ENCODE measurements around the gene ALDH3B1.
A peak's percentile ranks its signal among the peaks of the same experiment; 100 is the strongest.

The ALDH3B1 gene

GRCh38 chr11:68038226-68038717, 28.1 kb downstream of the ALDH3B1 start:
- no peak overlapping the region for H3K4me3 ChIP-seq (ENCODE audit: low read depth, low read length)
- H3K9me3 ChIP-seq (ENCODE audit: control insufficient read depth, insufficient read depth, low read depth, low read length): no peaks in the 10 kb centered on the region
- TF ChIP-seq ZNF335 (tag by site-specific recombination; conservative IDR thresholded peaks at IDR 0.05) (peak; percentile 26; the same call in 1 of the 2 replicates), PATZ1 (tag by site-specific recombination; IDR thresholded peaks at IDR 0.05) (no peak), ZNF629 (tag by site-specific recombination; IDR thresholded peaks at IDR 0.05) (no peak), ZNF121 (tag by site-specific recombination; IDR thresholded peaks at IDR 0.05) (no peak), GLIS1 (tag by site-specific recombination; IDR thresholded peaks at IDR 0.05) (0 out of 2 replicates have a peak, but pooled peaks have one; percentile 5), ZIC2 (tag by site-specific recombination; IDR thresholded peaks at IDR 0.05) (peak; percentile 34; the same call in 1 of the 2 replicates)
- H3K27ac ChIP-seq (ENCODE audit: extremely low read depth, low read depth, low read length): no peak overlapping the region
- peaks cover 0 to 27% of the 10 kb centered on the region in 2 experiments; a peak in 2 of 3 replicates for H3K36me3 ChIP-seq (ENCODE audit: control insufficient read depth in 2 of 2, insufficient read depth in 1 of 2, low read length in 2 of 2)
- POLR2A ChIA-PET: interaction anchor here (0.9 to 1.0 kb wide), 2 partner anchors 10 to 82 kb away, joined by 3 to 6 read pairs; no protein-coding TSS in a partner anchor
- CTCF ChIA-PET: no interaction called here
- H3K4me1 ChIP-seq (ENCODE audit: control insufficient read depth, insufficient read depth, low read length): no peaks in the 10 kb centered on the region

- Histone ChIP-seq H3K4me1 (ENCODE audit: control insufficient read depth, insufficient read depth, low read length) (no peaks in the 10 kb centered on the region), H3K36me3 (ENCODE audit: control insufficient read depth in 2 of 2, insufficient read depth in 1 of 2, low read length in 2 of 2) (peaks cover 0 to 20% of the 10 kb centered on the region in 2 experiments; a peak in 2 of 3 replicates), H3K4me3 (ENCODE audit: low read depth, low read length) (peak within 1 kb of the TSS; percentile 16), H3K9me3 (ENCODE audit: control insufficient read depth, insufficient read depth, low read depth, low read length) (no peaks in the 10 kb centered on the region), H3K27ac (ENCODE audit: extremely low read depth, low read depth, low read length) (no peak within 1 kb of the TSS)
- CTCF ChIA-PET: interaction anchor here (0.6 kb wide), 1 partner anchor 73 kb away, joined by 3 read pairs; no protein-coding TSS in a partner anchor
- POLR2A ChIA-PET: interaction anchor here (0.6 to 1.2 kb wide), 2 partner anchors 29 to 421 kb away, joined by 3 read pairs; partner anchors contain the start of gene PPP6R3
- TF ChIP-seq ZNF24 (tag by site-specific recombination; IDR thresholded peaks at IDR 0.05) (0 out of 2 replicates have a peak, but pooled peaks have one; percentile 24), ZEB2 (tag by site-specific recombination; IDR thresholded peaks at IDR 0.05) (no peak), KLF8 (tag by site-specific recombination; IDR thresholded peaks at IDR 0.05) (no peak), ZBTB26 (tag by site-specific recombination; optimal IDR thresholded peaks at IDR 0.05) (peak; percentile 31), ZSCAN5A (tag by site-specific recombination; IDR thresholded peaks at IDR 0.05) (0 out of 2 replicates have a peak, but pooled peaks have one; percentile 28), ZNF404 (tag by site-specific recombination; IDR thresholded peaks at IDR 0.05) (no peak), ZBTB20 (tag by site-specific recombination; IDR thresholded peaks at IDR 0.05) (peak; percentile 83), ZNF521 (tag by site-specific recombination; IDR thresholded peaks at IDR 0.05) (no peak), ZBTB17 (tag by site-specific recombination; IDR thresholded peaks at IDR 0.05) (0 out of 2 replicates have a peak, but pooled peaks have one; percentile 24), GLI4 (tag by site-specific recombination; IDR thresholded peaks at IDR 0.05) (no peak), ZXDB (tag by site-specific recombination; IDR thresholded peaks at IDR 0.05) (no peak), ZNF184 (tag by site-specific recombination; IDR thresholded peaks at IDR 0.05) (no peak), PATZ1 (tag by site-specific recombination; IDR thresholded peaks at IDR 0.05) (0 out of 2 replicates have a peak, but pooled peaks have one; percentile 13), SP3 (tag by site-specific recombination; IDR thresholded peaks at IDR 0.05) (peak; percentile 44), ZNF18 (tag by site-specific recombination; IDR thresholded peaks at IDR 0.05) (no peak), AEBP2 (tag by site-specific recombination; IDR thresholded peaks at IDR 0.05; ENCODE audit: borderline replicate concordance) (no peak), ZNF658 (tag by site-specific recombination; IDR thresholded peaks at IDR 0.05) (no peak), IKZF3 (tag by site-specific recombination; IDR thresholded peaks at IDR 0.05) (peak; percentile 41; the same call in 1 of the 2 replicates), ZIC2 (tag by site-specific recombination; IDR thresholded peaks at IDR 0.05) (peak; percentile 37; the same call in 1 of the 2 replicates)
These were observed 28.8 kb downstream of the ALDH3B1 start, which contains the start of gene TCIRG1 for GRCh38 chr11:68038718-68039525. TSS of gene TCIRG1 (plus strand) at chr11:68039025. CDS start at chr11:68041272, 2,247 bp downstream.
